ENCODE data around the gene WASL. TPM values are rescaled to one million over a fixed set of nuclear protein-coding genes. Genes with fewer than 3 reads are reported as not detected.

The WASL gene
- polyA plus RNA-seq, 1 donor from 2014 or later = 22.5 TPM

- H3K4me3 ChIP-seq (ENCODE audit: low read length) = no peak overlapping the region
- H3K9ac ChIP-seq (ENCODE audit: low read length) = no peak overlapping the region
- H3K9me2 ChIP-seq (ENCODE audit: insufficient read depth, low read length) = no peaks in the 10 kb centered on the region
- no peaks in the 10 kb centered on the region for H3K79me2 ChIP-seq (replicated peaks; ENCODE audit: insufficient read depth, low read length)
- no peak for TF ChIP-seq SMC3 (conservative IDR thresholded peaks at IDR 0.05; ENCODE audit: poor library complexity)
- no peak for TF ChIP-seq CTCF (IDR thresholded peaks at IDR 0.05; ENCODE audit: poor library complexity, severe bottlenecking)
- no peak for TF ChIP-seq MXI1 (conservative IDR thresholded peaks at IDR 0.05; ENCODE audit: poor library complexity, severe bottlenecking)
- TF ChIP-seq RAD21 (conservative IDR thresholded peaks at IDR 0.05) = no peak
- no peaks in the 10 kb centered on the region for H3K9me3 ChIP-seq (ENCODE audit: low read length)
- H4K20me1 ChIP-seq (ENCODE audit: insufficient read depth) = no peaks in the 10 kb centered on the region
- no peak overlapping the region for H3K27ac ChIP-seq (ENCODE audit: low read length)
- H3K36me3 ChIP-seq (ENCODE audit: insufficient read depth, low read length) = no peaks in the 10 kb centered on the region
- no peak overlapping the region for H2AFZ ChIP-seq (ENCODE audit: low read depth, low read length)
- no peaks in the 10 kb centered on the region for H3K27me3 ChIP-seq (ENCODE audit: insufficient read depth, low read depth, low read length)
- H3K4me2 ChIP-seq (ENCODE audit: low read length) = no peak overlapping the region
- no peaks in the 10 kb centered on the region for H3F3A ChIP-seq (ENCODE audit: insufficient read depth, low read length, poor library complexity, severe bottlenecking)
Measured at GRCh38 chr7:123792547-123792946, 43.7 kb upstream of the WASL start.

- TF ChIP-seq TAF1 (IDR thresholded peaks at IDR 0.05; ENCODE audit: low read depth) (no peak), EZH2 (IDR thresholded peaks at IDR 0.05; ENCODE audit: borderline replicate concordance, insufficient read depth, low read length, poor library complexity, severe bottlenecking) (no peak), RAD21 (conservative IDR thresholded peaks at IDR 0.05) (no peak), EP300 (conservative IDR thresholded peaks at IDR 0.05; ENCODE audit: poor library complexity, severe bottlenecking) (no peak), POLR2AphosphoS5 (IDR thresholded peaks at IDR 0.05) (no peak), SMC3 (conservative IDR thresholded peaks at IDR 0.05; ENCODE audit: poor library complexity) (no peak), REST (IDR thresholded peaks at IDR 0.05; ENCODE audit: borderline replicate concordance) (no peak), MXI1 (conservative IDR thresholded peaks at IDR 0.05; ENCODE audit: poor library complexity, severe bottlenecking) (no peak), CTCF (IDR thresholded peaks at IDR 0.05; ENCODE audit: poor library complexity, severe bottlenecking) (no peak)
- H3K9ac ChIP-seq (ENCODE audit: low read length) = no peak overlapping the region
- no peak overlapping the region for H2AFZ ChIP-seq (ENCODE audit: low read depth, low read length)
- no peaks in the 10 kb centered on the region for H3F3A ChIP-seq (ENCODE audit: insufficient read depth, low read length, poor library complexity, severe bottlenecking)
- no peaks in the 10 kb centered on the region for H3K36me3 ChIP-seq (ENCODE audit: insufficient read depth, low read length)
- H3K27ac ChIP-seq (ENCODE audit: low read length) = no peak overlapping the region
- H3K4me2 ChIP-seq (ENCODE audit: low read length) = no peak overlapping the region
- no peaks in the 10 kb centered on the region for H4K20me1 ChIP-seq (ENCODE audit: insufficient read depth)
- no peaks in the 10 kb centered on the region for H3K9me2 ChIP-seq (ENCODE audit: insufficient read depth, low read length)
- H3K9me3 ChIP-seq (ENCODE audit: low read length) = no peaks in the 10 kb centered on the region
- H3K27me3 ChIP-seq (ENCODE audit: insufficient read depth, low read depth, low read length) = no peaks in the 10 kb centered on the region
- no peaks in the 10 kb centered on the region for H3K79me2 ChIP-seq (replicated peaks; ENCODE audit: insufficient read depth, low read length)
- no peak overlapping the region for H3K4me3 ChIP-seq (ENCODE audit: low read length)
Measured at GRCh38 chr7:123791001-123791400, 42.2 kb upstream of the WASL start.

Data from neural cell (in vitro differentiated cells).